ENCODE results near the gene C1orf216. TPM values are rescaled to one million over a fixed set of nuclear protein-coding genes. Genes with fewer than 3 reads are reported as not detected.

Gene C1orf216
- total and polyA plus RNA-seq, 2 of the 8 experiments (the other 6 are each of a cell fraction or from before 2014, with no cell fraction given): 7.5 to 10.8 TPM

DNA sequence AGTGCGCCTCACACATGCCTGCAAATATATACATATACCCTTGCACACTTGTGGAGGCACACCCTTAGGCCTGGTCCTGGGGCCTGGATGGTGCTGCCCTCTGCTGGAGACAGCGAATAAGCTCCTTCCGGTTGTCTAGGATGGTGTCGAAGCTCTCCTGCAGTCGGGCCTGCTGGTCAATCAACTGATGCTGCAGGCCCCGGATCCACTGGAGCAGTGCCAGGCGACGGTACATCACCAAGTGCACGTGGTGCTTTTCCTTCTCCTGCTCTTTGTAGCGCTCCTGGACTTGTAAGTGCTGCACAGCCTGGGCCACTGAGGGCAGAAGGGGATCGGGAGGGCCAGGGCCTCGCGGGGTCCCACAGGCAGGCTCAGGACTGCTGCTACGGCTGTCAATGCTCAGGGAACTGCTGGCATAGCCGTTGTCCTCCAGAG lies 3.1 kb downstream of the C1orf216 start:
- Histone ChIP-seq H3K18ac (ENCODE audit: extremely low read depth, low read length) (no peak overlapping the region), H4K20me1 (replicated peaks in 1 of 2; ENCODE audit: control insufficient read depth in 1 of 2, insufficient read depth in 2 of 2, low read length in 2 of 2) (peaks cover 0 to 12% of the 10 kb centered on the region in 2 experiments), H3K4me3 (ENCODE audit: extremely low read depth in 1 of 4, insufficient read depth in 2 of 4, low read depth in 3 of 4, low read length in 4 of 4) (no peak overlapping the region), H2BK5ac (ENCODE audit: low read depth, low read length) (no peak overlapping the region), H2BK120ac (replicated peaks; ENCODE audit: low read depth, low read length) (no peak overlapping the region), H4K5ac (ENCODE audit: insufficient read length, low read depth, low read length) (no peak overlapping the region), H2BK20ac (ENCODE audit: low read length) (no peak overlapping the region), H3K9ac (replicated peaks in 1 of 4; ENCODE audit: extremely low read depth in 1 of 4, low read depth in 3 of 4, low read length in 3 of 4) (no peak overlapping the region), H3K14ac (ENCODE audit: insufficient read length) (no peak overlapping the region), H4K8ac (ENCODE audit: extremely low read depth, insufficient read depth, low read length) (no peak overlapping the region), H3K56ac (replicated peaks; ENCODE audit: insufficient read length, low read depth, low read length) (no peak overlapping the region), H3K36me3 (ENCODE audit: control insufficient read depth in 2 of 4, insufficient read depth in 4 of 4, low read length in 3 of 4) (peaks cover 0 to 10% (median 4%) of the 10 kb centered on the region in 4 experiments; a peak in 3 of 8 replicates), H2BK12ac (ENCODE audit: low read depth, low read length) (peak overlapping the region; percentile 3; the same call in 1 of the 2 replicates), H3K79me1 (ENCODE audit: low read depth, low read length) (no peaks in the 10 kb centered on the region; the same call in 1 of the 2 replicates), H2AFZ (ENCODE audit: low read length) (no peak overlapping the region), H3K27ac (ENCODE audit: low read depth, low read length) (no peak overlapping the region), H3K9me3 (ENCODE audit: insufficient read depth in 2 of 2, low read depth in 1 of 2, low read length in 1 of 2) (no peaks in the 10 kb centered on the region), H2AK5ac (ENCODE audit: low read depth, low read length) (no peak overlapping the region), H2BK15ac (ENCODE audit: low read length) (no peak overlapping the region), H3K79me2 (ENCODE audit: control insufficient read depth in 1 of 2, insufficient read depth in 2 of 2, low read length in 2 of 2) (no peaks in the 10 kb centered on the region), H3K23me2 (ENCODE audit: low read depth, low read length) (peaks cover 9% of the 10 kb centered on the region), H4K91ac (replicated peaks; ENCODE audit: insufficient read length, low read length) (no peak overlapping the region), H3K23ac (ENCODE audit: insufficient read length) (no peak overlapping the region), H3K4me1 (replicated peaks in 1 of 4; ENCODE audit: control insufficient read depth in 3 of 4, insufficient read depth in 4 of 4, low read length in 3 of 4) (peaks cover 3 to 9% (median 4%) of the 10 kb centered on the region in 4 experiments; a peak in 6 of 7 replicates), H3K4ac (replicated peaks; ENCODE audit: insufficient read length, low read depth, low read length) (no peak overlapping the region), H3K27me3 (replicated peaks in 1 of 4; ENCODE audit: control insufficient read depth in 3 of 4, extremely low read depth in 1 of 4, insufficient read depth in 3 of 4, low read length in 3 of 4) (no peaks in the 10 kb centered on the region), H3K4me2 (ENCODE audit: insufficient read depth in 1 of 2, low read depth in 2 of 2, low read length in 2 of 2) (no peak overlapping the region)
- FAIRE-seq (no peak), DNase-seq (ENCODE audit: low read depth in 1 of 2, low spot score in 2 of 2) (peak in 1 of 2 experiments; percentile 88)
- ChIA-PET CTCF (ENCODE audit: partially characterized antibody) (interaction anchor here (0.5 to 9.6 kb wide), 53 partner anchors 11 to 816 kb away, joined by 3 to 122 read pairs (median 4); partner anchors contain the start of genes KIAA0319L, NCDN and TFAP2E), POLR2A (ENCODE audit: partially characterized antibody) (interaction anchor here (0.7 to 4.3 kb wide), 12 partner anchors 8 to 158 kb away, joined by 3 to 41 read pairs (median 4); partner anchors contain the start of genes KIAA0319L, NCDN and TFAP2E)
- TF ChIP-seq RBBP5 (IDR thresholded peaks at IDR 0.05; ENCODE audit: borderline replicate concordance, low read depth, low read length) (no peak), TEAD4 (IDR thresholded peaks at IDR 0.05; ENCODE audit: low read depth, low read length) (no peak), RAD21 (IDR thresholded peaks at IDR 0.05 in 1 of 2, conservative IDR thresholded peaks at IDR 0.05 in 1 of 2; ENCODE audit: low read depth in 2 of 2, low read length in 2 of 2) (peak; percentile 85 to 91)
- TF ChIP-seq, protein P1, sequence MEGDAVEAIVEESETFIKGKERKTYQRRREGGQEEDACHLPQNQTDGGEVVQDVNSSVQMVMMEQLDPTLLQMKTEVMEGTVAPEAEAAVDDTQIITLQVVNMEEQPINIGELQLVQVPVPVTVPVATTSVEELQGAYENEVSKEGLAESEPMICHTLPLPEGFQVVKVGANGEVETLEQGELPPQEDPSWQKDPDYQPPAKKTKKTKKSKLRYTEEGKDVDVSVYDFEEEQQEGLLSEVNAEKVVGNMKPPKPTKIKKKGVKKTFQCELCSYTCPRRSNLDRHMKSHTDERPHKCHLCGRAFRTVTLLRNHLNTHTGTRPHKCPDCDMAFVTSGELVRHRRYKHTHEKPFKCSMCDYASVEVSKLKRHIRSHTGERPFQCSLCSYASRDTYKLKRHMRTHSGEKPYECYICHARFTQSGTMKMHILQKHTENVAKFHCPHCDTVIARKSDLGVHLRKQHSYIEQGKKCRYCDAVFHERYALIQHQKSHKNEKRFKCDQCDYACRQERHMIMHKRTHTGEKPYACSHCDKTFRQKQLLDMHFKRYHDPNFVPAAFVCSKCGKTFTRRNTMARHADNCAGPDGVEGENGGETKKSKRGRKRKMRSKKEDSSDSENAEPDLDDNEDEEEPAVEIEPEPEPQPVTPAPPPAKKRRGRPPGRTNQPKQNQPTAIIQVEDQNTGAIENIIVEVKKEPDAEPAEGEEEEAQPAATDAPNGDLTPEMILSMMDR (IDR thresholded peaks at IDR 0.05; ENCODE audit: control extremely low read depth in 1 of 3, insufficient read depth in 1 of 3, low read depth in 1 of 3, low read length in 3 of 3): peak; percentile 89 to 95 (median 93)
- TF ChIP-seq, protein P2, sequence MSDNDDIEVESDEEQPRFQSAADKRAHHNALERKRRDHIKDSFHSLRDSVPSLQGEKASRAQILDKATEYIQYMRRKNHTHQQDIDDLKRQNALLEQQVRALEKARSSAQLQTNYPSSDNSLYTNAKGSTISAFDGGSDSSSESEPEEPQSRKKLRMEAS (IDR thresholded peaks at IDR 0.05): peak; percentile 48
- 53% methylated on average over 15 of the region's 15 CpGs; no CpG with 5 or more reads in 1 of the 2 experiments for WGBS, 2 experiments (ENCODE audit: extremely low coverage in 1 of 2, insufficient coverage in 1 of 2, insufficient read length in 1 of 2, insufficient replicate concordance in 2 of 2, low coverage in 1 of 2, low lambda C conversion rate in 2 of 2, missing lambda C conversion rate in 1 of 2)
